Measurements from ENCODE around the gene PLEK2. TPM values are rescaled to one million over a fixed set of nuclear protein-coding genes. Genes with fewer than 3 reads are reported as not detected.

The PLEK2 gene
- total RNA-seq, 1 experiment from 2014 or later, result 1.3 TPM

DNA sequence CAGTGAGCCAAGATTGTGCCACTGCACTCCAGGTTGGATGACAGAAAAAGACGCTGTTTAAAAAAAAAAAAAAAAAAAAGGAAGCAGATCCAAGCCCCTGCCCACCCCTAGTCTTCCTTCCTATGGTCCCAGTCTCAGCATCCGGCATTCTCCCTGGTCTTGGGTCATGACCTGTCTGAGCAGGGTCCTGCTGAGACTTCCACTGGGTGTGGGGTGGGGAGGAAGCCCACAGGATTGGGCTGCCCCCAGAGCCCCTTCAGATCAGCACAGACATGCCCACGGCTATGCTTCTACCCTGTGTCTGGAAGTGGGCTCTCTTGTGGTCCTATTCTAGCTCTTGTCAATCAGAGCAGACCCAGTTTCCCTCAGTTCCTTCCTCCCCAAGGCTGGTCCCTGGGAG is 12.6 kb upstream of the PLEK2 start:
- no peak overlapping the region for H3K27ac Mint-ChIP-seq
- no peaks in the 10 kb centered on the region for H3K36me3 Mint-ChIP-seq
- no peaks in the 10 kb centered on the region for H3K9me3 Mint-ChIP-seq
- no peak overlapping the region for H3K4me3 Mint-ChIP-seq
- peaks cover 3% of the 10 kb centered on the region; the same call in 1 of the 2 replicates for H3K27me3 Mint-ChIP-seq (ENCODE audit: low read depth)
- CTCF ChIA-PET, result interaction anchor here (0.7 to 5.8 kb wide), 5 partner anchors 13 to 860 kb away, joined by 3 to 89 read pairs (median 5); no protein-coding TSS in a partner anchor
- TF ChIP-seq MYBL2 (CRISPR knock-in tag; IDR thresholded peaks at IDR 0.05), result no peak
- TF ChIP-seq TP53 (CRISPR knock-in tag; IDR thresholded peaks at IDR 0.05), result no peak
- no peak for TF ChIP-seq TEAD4 (CRISPR knock-in tag; IDR thresholded peaks at IDR 0.05)
- no peak for TF ChIP-seq ZNF671 (CRISPR knock-in tag; IDR thresholded peaks at IDR 0.05)
- TF ChIP-seq, protein P1, sequence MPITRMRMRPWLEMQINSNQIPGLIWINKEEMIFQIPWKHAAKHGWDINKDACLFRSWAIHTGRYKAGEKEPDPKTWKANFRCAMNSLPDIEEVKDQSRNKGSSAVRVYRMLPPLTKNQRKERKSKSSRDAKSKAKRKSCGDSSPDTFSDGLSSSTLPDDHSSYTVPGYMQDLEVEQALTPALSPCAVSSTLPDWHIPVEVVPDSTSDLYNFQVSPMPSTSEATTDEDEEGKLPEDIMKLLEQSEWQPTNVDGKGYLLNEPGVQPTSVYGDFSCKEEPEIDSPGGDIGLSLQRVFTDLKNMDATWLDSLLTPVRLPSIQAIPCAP (CRISPR knock-in tag; IDR thresholded peaks at IDR 0.05), result no peak
- TF ChIP-seq OVOL2 (CRISPR knock-in tag; IDR thresholded peaks at IDR 0.05; ENCODE audit: borderline replicate concordance), result no peak
- TF ChIP-seq, protein P2, sequence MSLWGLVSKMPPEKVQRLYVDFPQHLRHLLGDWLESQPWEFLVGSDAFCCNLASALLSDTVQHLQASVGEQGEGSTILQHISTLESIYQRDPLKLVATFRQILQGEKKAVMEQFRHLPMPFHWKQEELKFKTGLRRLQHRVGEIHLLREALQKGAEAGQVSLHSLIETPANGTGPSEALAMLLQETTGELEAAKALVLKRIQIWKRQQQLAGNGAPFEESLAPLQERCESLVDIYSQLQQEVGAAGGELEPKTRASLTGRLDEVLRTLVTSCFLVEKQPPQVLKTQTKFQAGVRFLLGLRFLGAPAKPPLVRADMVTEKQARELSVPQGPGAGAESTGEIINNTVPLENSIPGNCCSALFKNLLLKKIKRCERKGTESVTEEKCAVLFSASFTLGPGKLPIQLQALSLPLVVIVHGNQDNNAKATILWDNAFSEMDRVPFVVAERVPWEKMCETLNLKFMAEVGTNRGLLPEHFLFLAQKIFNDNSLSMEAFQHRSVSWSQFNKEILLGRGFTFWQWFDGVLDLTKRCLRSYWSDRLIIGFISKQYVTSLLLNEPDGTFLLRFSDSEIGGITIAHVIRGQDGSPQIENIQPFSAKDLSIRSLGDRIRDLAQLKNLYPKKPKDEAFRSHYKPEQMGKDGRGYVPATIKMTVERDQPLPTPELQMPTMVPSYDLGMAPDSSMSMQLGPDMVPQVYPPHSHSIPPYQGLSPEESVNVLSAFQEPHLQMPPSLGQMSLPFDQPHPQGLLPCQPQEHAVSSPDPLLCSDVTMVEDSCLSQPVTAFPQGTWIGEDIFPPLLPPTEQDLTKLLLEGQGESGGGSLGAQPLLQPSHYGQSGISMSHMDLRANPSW (CRISPR knock-in tag; conservative IDR thresholded peaks at IDR 0.05; ENCODE audit: low read depth), result no peak
- POLR2A ChIA-PET, result no interaction called here
- ATAC-seq (no peak), DNase-seq (ENCODE audit: low spot score) (no peak)
- peaks cover 12% of the 10 kb centered on the region for H3K4me1 Mint-ChIP-seq

DNA sequence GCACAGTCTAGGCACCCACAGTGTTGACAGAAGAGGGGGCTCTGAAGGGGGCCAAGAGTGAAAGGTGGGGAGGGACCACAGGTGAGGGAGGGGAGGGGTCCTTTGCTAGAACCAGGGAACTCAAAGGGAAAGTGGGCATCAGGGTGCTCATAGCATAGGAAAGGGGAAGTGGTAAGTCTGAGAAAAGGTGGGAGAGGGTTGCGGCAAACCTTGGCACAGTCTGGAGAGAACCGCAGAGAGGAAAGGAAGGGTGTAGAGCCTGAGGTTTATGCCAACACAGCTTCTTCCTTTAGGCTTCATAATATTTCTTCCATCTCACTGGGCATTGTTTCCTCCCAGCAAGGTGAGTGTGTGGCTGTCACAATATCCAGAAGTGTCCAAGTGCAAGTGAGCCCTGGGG is 11.5 kb upstream of the PLEK2 start:
- ATAC-seq (no peak), DNase-seq (ENCODE audit: low spot score) (no peak)
- Mint-ChIP-seq H3K4me3 (no peak overlapping the region), H3K36me3 (no peaks in the 10 kb centered on the region), H3K27me3 (ENCODE audit: low read depth) (peaks cover 2% of the 10 kb centered on the region; the same call in 1 of the 2 replicates), H3K4me1 (peaks cover 8% of the 10 kb centered on the region), H3K9me3 (no peaks in the 10 kb centered on the region), H3K27ac (no peak overlapping the region)
- ChIA-PET POLR2A (no interaction called here), CTCF (interaction anchor here (1.0 kb wide), 1 partner anchor 104 kb away, joined by 4 read pairs; no protein-coding TSS in a partner anchor)
- TF ChIP-seq GABPB1 (CRISPR knock-in tag; IDR thresholded peaks at IDR 0.05) (no peak), JAZF1 (CRISPR knock-in tag; IDR thresholded peaks at IDR 0.05) (no peak), NR3C1 (CRISPR knock-in tag; conservative IDR thresholded peaks at IDR 0.05; ENCODE audit: low read depth) (no peak), EMX1 (CRISPR knock-in tag; IDR thresholded peaks at IDR 0.05) (no peak), OVOL2 (CRISPR knock-in tag; IDR thresholded peaks at IDR 0.05; ENCODE audit: borderline replicate concordance) (no peak), GRHL2 (CRISPR knock-in tag; IDR thresholded peaks at IDR 0.05; ENCODE audit: insufficient replicate concordance, severe bottlenecking) (no peak), ETV6 (CRISPR knock-in tag; IDR thresholded peaks at IDR 0.05) (no peak), FOXK1 (CRISPR knock-in tag; IDR thresholded peaks at IDR 0.05) (no peak), HMGA2 (CRISPR knock-in tag; IDR thresholded peaks at IDR 0.05) (no peak), ZNF317 (CRISPR knock-in tag; IDR thresholded peaks at IDR 0.05; ENCODE audit: borderline replicate concordance, low read depth) (no peak), ZNF396 (CRISPR knock-in tag; IDR thresholded peaks at IDR 0.05; ENCODE audit: borderline replicate concordance) (no peak), PRRX2 (CRISPR knock-in tag; IDR thresholded peaks at IDR 0.05) (no peak), FOXJ3 (CRISPR knock-in tag; IDR thresholded peaks at IDR 0.05; ENCODE audit: borderline replicate concordance) (no peak), MYBL2 (CRISPR knock-in tag; IDR thresholded peaks at IDR 0.05) (no peak)
- TF ChIP-seq, protein P3, sequence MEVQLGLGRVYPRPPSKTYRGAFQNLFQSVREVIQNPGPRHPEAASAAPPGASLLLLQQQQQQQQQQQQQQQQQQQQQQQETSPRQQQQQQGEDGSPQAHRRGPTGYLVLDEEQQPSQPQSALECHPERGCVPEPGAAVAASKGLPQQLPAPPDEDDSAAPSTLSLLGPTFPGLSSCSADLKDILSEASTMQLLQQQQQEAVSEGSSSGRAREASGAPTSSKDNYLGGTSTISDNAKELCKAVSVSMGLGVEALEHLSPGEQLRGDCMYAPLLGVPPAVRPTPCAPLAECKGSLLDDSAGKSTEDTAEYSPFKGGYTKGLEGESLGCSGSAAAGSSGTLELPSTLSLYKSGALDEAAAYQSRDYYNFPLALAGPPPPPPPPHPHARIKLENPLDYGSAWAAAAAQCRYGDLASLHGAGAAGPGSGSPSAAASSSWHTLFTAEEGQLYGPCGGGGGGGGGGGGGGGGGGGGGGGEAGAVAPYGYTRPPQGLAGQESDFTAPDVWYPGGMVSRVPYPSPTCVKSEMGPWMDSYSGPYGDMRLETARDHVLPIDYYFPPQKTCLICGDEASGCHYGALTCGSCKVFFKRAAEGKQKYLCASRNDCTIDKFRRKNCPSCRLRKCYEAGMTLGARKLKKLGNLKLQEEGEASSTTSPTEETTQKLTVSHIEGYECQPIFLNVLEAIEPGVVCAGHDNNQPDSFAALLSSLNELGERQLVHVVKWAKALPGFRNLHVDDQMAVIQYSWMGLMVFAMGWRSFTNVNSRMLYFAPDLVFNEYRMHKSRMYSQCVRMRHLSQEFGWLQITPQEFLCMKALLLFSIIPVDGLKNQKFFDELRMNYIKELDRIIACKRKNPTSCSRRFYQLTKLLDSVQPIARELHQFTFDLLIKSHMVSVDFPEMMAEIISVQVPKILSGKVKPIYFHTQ (CRISPR knock-in tag; IDR thresholded peaks at IDR 0.05), result no peak
- TF ChIP-seq, protein P4, sequence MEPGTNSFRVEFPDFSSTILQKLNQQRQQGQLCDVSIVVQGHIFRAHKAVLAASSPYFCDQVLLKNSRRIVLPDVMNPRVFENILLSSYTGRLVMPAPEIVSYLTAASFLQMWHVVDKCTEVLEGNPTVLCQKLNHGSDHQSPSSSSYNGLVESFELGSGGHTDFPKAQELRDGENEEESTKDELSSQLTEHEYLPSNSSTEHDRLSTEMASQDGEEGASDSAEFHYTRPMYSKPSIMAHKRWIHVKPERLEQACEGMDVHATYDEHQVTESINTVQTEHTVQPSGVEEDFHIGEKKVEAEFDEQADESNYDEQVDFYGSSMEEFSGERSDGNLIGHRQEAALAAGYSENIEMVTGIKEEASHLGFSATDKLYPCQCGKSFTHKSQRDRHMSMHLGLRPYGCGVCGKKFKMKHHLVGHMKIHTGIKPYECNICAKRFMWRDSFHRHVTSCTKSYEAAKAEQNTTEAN (CRISPR knock-in tag; IDR thresholded peaks at IDR 0.05), result no peak
- TF ChIP-seq, protein P2 (CRISPR knock-in tag; conservative IDR thresholded peaks at IDR 0.05; ENCODE audit: low read depth), result no peak
- TF ChIP-seq, protein P5, sequence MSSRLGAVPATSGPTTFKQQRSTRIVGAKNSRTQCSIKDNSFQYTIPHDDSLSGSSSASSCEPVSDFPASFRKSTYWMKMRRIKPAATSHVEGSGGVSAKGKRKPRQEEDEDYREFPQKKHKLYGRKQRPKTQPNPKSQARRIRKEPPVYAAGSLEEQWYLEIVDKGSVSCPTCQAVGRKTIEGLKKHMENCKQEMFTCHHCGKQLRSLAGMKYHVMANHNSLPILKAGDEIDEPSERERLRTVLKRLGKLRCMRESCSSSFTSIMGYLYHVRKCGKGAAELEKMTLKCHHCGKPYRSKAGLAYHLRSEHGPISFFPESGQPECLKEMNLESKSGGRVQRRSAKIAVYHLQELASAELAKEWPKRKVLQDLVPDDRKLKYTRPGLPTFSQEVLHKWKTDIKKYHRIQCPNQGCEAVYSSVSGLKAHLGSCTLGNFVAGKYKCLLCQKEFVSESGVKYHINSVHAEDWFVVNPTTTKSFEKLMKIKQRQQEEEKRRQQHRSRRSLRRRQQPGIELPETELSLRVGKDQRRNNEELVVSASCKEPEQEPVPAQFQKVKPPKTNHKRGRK (CRISPR knock-in tag; IDR thresholded peaks at IDR 0.05; ENCODE audit: borderline replicate concordance), result no peak
